ENCODE data around the gene PBOV1.

PBOV1 gene

DNA sequence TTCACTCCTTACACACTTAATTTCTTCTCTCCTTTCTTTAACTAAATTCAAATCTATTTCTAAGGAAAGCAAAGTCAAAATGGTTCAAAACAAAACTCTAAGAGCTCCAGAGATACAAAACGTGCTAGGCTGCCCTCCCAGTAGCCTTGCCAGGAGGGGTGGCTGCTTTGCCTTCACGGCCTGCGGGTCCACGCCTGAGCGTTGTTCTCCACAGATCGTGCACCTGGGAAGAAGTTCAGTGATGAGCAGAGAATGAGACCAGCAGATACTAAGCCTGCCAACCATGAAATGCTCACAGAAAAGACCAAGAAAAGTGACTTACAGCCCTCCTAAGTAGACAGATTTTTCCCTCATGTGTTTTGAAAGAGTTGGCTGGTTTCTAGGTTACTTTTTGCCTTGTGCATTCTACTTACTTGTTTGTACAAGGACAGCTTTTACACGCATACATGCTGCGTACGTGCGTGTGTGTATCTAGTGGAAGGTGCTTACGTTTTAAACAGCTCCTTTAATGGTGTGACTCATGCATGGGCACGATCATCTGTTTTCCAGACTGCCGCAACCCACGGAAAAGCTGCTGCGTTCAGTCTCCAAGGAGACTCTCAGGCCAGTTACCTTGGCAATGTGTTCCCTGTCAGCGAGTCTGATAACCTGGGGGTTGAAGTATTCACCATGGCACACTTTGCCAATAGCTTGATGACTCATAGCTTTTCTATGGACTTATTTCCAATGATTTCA lies 32.4 kb upstream of the PBOV1 start:
- H3K27ac ChIP-seq (ENCODE audit: low read length): no peak overlapping the region
- no peak overlapping the region for H3K4me3 ChIP-seq (ENCODE audit: low read length)
- no peaks in the 10 kb centered on the region for H3K27me3 ChIP-seq (ENCODE audit: control insufficient read depth, insufficient read depth, low read length)
- no peaks in the 10 kb centered on the region for H3K4me1 ChIP-seq (ENCODE audit: control insufficient read depth, insufficient read depth, low read length)
- DNase-seq (ENCODE audit: low read depth, low spot score): no peak
- H3K36me3 ChIP-seq (ENCODE audit: control insufficient read depth, insufficient read depth, low read length): peaks cover 4% of the 10 kb centered on the region
- no peaks in the 10 kb centered on the region for H3K9me3 ChIP-seq (ENCODE audit: control insufficient read depth, insufficient read depth, low read length)
- WGBS (ENCODE audit: insufficient coverage, insufficient read length): no CpG with 5 or more reads among the region's 16 CpGs

DNA sequence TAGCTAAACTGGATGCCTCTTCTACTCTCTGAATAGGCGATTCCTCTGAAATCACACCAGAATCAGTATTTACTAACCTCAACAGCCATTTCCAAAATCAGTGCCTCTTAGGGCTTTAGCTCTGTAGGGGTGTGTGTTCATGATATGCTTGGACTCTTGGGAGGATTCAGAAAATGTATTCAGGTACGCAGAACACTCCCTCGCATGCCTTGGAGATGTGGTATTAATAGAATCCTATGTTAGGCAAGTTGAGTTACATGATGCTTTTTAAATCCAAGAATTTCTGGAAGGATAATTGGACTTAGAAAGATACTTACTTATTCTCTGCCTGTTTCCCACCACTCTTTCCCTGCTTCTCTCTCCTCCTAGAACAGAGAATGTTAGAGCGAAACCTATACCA lies 31.8 kb upstream of the PBOV1 start:
- Histone ChIP-seq H3K27ac (ENCODE audit: low read length) (no peak overlapping the region), H3K27me3 (ENCODE audit: control insufficient read depth, insufficient read depth, low read length) (no peaks in the 10 kb centered on the region), H3K36me3 (ENCODE audit: control insufficient read depth, insufficient read depth, low read length) (no peaks in the 10 kb centered on the region), H3K4me1 (ENCODE audit: control insufficient read depth, insufficient read depth, low read length) (no peaks in the 10 kb centered on the region), H3K9me3 (ENCODE audit: control insufficient read depth, insufficient read depth, low read length) (no peaks in the 10 kb centered on the region), H3K4me3 (ENCODE audit: low read length) (no peak overlapping the region)
- DNase-seq (ENCODE audit: low read depth, low spot score): no peak
- WGBS (ENCODE audit: insufficient coverage, insufficient read length): no CpG with 5 or more reads among the region's 4 CpGs

DNA sequence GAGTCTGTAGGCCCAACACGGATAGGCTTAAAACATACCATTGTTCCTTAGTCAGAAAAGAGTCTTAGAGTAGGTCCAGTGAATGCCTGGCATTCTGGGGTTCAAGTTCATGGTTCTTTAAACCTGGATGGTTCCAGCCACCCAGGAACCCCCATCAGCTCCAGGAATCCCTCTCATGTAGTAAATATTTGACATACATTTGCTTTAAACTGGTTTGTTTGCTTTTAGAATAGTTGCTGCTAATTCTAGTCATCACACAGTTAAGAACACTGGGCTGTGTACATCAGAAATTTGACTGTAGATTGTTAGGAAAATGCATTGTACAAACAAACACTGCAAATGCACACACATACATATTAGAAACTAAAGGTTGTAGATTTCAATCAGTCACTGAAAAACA lies 30.6 kb upstream of the PBOV1 start:
- no peak for DNase-seq (ENCODE audit: low read depth, low spot score)
- Histone ChIP-seq H3K4me3 (ENCODE audit: low read length) (no peak overlapping the region), H3K9me3 (ENCODE audit: control insufficient read depth, insufficient read depth, low read length) (no peaks in the 10 kb centered on the region), H3K27ac (ENCODE audit: low read length) (no peak overlapping the region), H3K4me1 (ENCODE audit: control insufficient read depth, insufficient read depth, low read length) (no peaks in the 10 kb centered on the region), H3K36me3 (ENCODE audit: control insufficient read depth, insufficient read depth, low read length) (no peaks in the 10 kb centered on the region), H3K27me3 (ENCODE audit: control insufficient read depth, insufficient read depth, low read length) (no peaks in the 10 kb centered on the region)
- no CpG with 5 or more reads among the region's 1 CpG for WGBS (ENCODE audit: insufficient coverage, insufficient read length)

DNA sequence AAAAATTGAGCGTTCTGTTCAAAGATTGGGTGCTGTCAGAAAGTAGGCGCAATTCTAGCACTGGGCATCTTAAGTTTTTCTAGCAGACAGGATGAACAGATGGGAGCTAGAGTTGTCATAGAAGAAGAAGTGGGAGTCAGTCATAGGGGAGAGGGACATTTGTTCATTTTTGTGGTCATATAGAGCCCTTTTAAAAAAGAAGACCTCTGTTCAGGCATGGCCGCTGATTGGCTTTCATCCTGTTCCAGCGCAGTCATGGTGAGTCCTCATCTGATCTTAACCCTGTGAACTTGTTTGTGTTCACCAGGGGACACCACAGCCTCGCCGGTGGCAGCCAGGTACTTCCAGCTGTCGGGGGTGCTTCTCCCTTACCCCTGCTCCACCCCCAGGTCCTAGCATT lies 29.7 kb upstream of the PBOV1 start:
- Histone ChIP-seq H3K4me1 (ENCODE audit: control insufficient read depth, insufficient read depth, low read length) (no peaks in the 10 kb centered on the region), H3K4me3 (ENCODE audit: low read length) (no peak overlapping the region), H3K27ac (ENCODE audit: low read length) (no peak overlapping the region), H3K27me3 (ENCODE audit: control insufficient read depth, insufficient read depth, low read length) (no peaks in the 10 kb centered on the region), H3K36me3 (ENCODE audit: control insufficient read depth, insufficient read depth, low read length) (no peaks in the 10 kb centered on the region), H3K9me3 (ENCODE audit: control insufficient read depth, insufficient read depth, low read length) (no peaks in the 10 kb centered on the region)
- DNase-seq (ENCODE audit: low read depth, low spot score): no peak
- whole genome bisulfite sequencing (ENCODE audit: insufficient coverage, insufficient read length): 100% methylated on average over 1 of the region's 7 CpGs

DNA sequence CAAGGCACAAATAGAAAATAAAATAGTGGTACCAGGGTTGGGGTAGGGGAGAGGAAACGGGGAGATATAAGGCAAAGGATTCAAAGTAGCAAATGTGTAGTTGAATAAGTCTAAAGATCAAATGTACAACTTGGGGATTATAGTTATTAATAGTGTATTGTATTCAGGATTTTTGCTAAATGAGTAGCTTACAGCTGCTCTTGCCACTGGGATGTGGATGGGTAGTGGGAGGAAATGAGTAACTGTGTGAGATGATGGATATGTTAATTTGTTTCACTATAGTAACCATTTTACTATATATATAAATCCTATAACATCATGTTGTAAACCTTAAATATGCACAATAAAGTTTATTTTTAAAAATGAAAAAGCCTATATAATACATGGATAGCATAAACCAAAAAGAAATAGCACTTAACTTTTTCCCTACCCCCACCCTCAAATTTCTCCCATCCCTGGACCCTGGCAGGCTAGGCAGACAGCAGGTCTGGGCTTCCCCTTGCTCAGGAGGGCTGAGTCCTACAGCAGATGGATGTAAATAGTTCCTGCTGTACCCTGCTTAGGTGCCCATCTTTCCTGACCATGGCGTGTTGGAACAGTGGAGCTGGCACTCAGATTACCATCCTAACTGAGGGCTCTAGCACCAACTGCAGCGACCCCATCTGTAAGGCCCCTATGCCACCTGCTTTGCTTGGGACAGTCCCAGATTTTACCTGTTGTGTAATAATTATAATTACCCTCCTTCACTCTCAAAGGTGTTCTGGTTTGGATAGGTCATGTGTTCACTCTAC lies 28.6 kb upstream of the PBOV1 start:
- H3K36me3 ChIP-seq (ENCODE audit: control insufficient read depth, insufficient read depth, low read length): no peaks in the 10 kb centered on the region
- no peak overlapping the region for H3K4me3 ChIP-seq (ENCODE audit: low read length)
- H3K9me3 ChIP-seq (ENCODE audit: control insufficient read depth, insufficient read depth, low read length): no peaks in the 10 kb centered on the region
- no peaks in the 10 kb centered on the region for H3K4me1 ChIP-seq (ENCODE audit: control insufficient read depth, insufficient read depth, low read length)
- no peak overlapping the region for H3K27ac ChIP-seq (ENCODE audit: low read length)
- WGBS (ENCODE audit: insufficient coverage, insufficient read length): no CpG with 5 or more reads among the region's 3 CpGs
- DNase-seq (ENCODE audit: low read depth, low spot score): no peak
- no peaks in the 10 kb centered on the region for H3K27me3 ChIP-seq (ENCODE audit: control insufficient read depth, insufficient read depth, low read length)

DNA sequence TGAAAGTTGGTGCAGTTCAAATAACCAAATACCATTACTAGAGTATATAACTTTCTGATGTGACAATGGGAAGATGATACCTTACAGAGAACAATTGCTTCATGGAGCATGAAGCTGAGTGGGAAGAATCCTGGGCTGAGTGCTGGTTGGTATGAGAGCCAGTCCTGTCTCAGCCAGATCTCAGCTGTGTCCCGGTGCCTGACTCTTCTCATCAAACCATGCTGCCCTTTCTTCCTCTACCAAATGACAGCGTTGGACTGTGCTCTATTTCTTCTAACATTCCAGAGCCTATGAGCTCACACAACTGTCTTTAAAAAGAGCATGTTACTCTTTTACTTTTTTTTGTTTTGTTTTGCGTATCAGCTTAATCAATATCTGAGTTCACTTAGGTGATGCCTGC lies 27.5 kb upstream of the PBOV1 start:
- WGBS (ENCODE audit: insufficient coverage, insufficient read length): no CpG with 5 or more reads among the region's 3 CpGs
- no peak for DNase-seq (ENCODE audit: low read depth, low spot score)
- H3K27ac ChIP-seq (ENCODE audit: low read length): no peak overlapping the region

DNA sequence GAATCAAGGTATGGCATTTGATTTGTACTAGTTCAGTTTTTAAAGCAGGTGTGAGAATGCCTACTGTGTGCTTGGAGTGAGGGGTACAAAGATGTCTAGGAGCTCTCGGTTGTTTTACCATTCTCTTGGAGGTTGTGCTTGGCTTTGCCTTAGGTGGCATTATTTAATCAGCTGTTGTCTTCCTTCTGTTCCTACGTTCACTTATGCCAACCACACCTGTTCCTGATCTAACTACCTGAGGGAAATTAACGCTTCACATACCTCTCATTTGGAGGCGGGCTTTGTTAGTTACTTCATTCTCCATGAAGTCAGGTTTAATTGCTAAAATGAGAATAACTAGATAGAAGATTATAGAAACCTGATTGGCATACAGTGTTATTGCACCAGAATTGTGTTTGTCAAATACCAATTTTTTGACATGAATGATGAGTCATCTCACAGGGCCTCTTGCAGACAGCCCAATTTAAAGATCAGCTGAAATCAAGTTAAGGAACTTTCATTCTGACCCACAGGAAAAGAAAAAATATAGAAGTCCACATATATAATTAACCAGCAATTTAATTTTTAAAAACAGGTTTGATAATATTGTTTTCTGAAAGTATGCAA lies 24.8 kb upstream of the PBOV1 start:
- no peak overlapping the region for H3K4me3 ChIP-seq (ENCODE audit: low read length)
- no peak for DNase-seq (ENCODE audit: low read depth, low spot score)
- H3K27me3 ChIP-seq (ENCODE audit: control insufficient read depth, insufficient read depth, low read length): no peaks in the 10 kb centered on the region
- no CpG with 5 or more reads among the region's 4 CpGs for WGBS (ENCODE audit: insufficient coverage, insufficient read length)
- no peaks in the 10 kb centered on the region for H3K9me3 ChIP-seq (ENCODE audit: control insufficient read depth, insufficient read depth, low read length)
- no peaks in the 10 kb centered on the region for H3K36me3 ChIP-seq (ENCODE audit: control insufficient read depth, insufficient read depth, low read length)
- H3K27ac ChIP-seq (ENCODE audit: low read length): no peak overlapping the region
- no peaks in the 10 kb centered on the region for H3K4me1 ChIP-seq (ENCODE audit: control insufficient read depth, insufficient read depth, low read length)

More for the DNA sequence above, 27.5 kb upstream of the PBOV1 start:
- Histone ChIP-seq H3K27me3 (ENCODE audit: control insufficient read depth, insufficient read depth, low read length) (no peaks in the 10 kb centered on the region), H3K9me3 (ENCODE audit: control insufficient read depth, insufficient read depth, low read length) (no peaks in the 10 kb centered on the region), H3K4me3 (ENCODE audit: low read length) (no peak overlapping the region), H3K4me1 (ENCODE audit: control insufficient read depth, insufficient read depth, low read length) (no peaks in the 10 kb centered on the region), H3K36me3 (ENCODE audit: control insufficient read depth, insufficient read depth, low read length) (no peaks in the 10 kb centered on the region)

DNA sequence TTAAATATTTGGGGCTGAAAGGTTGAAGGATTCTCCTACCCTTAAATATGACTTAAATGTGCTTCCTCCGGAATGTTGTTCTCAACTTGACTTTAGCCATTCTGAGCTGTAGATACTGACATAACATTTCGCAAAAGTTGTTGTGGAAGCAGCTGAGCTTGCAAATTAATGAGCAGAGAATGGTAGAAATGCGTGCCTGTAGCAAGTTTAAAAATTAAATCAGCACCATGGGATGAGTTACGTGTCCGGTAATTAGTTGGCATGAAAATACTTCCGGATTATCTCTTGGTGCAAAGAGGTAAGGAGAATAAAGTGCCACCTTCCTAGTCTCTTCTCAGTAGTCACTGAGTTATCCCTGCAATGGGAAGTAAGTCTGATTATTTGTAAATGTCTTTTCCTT lies 23.6 kb upstream of the PBOV1 start:
- H3K36me3 ChIP-seq (ENCODE audit: control insufficient read depth, insufficient read depth, low read length): no peaks in the 10 kb centered on the region
- no peak overlapping the region for H3K4me3 ChIP-seq (ENCODE audit: low read length)
- H3K27ac ChIP-seq (ENCODE audit: low read length): no peak overlapping the region
- DNase-seq (ENCODE audit: low read depth, low spot score): no peak
- H3K4me1 ChIP-seq (ENCODE audit: control insufficient read depth, insufficient read depth, low read length): peaks cover 2% of the 10 kb centered on the region; the same call in 1 of the 2 replicates
- WGBS (ENCODE audit: insufficient coverage, insufficient read length): no CpG with 5 or more reads among the region's 6 CpGs
- H3K27me3 ChIP-seq (ENCODE audit: control insufficient read depth, insufficient read depth, low read length): no peaks in the 10 kb centered on the region
- no peaks in the 10 kb centered on the region for H3K9me3 ChIP-seq (ENCODE audit: control insufficient read depth, insufficient read depth, low read length)

DNA sequence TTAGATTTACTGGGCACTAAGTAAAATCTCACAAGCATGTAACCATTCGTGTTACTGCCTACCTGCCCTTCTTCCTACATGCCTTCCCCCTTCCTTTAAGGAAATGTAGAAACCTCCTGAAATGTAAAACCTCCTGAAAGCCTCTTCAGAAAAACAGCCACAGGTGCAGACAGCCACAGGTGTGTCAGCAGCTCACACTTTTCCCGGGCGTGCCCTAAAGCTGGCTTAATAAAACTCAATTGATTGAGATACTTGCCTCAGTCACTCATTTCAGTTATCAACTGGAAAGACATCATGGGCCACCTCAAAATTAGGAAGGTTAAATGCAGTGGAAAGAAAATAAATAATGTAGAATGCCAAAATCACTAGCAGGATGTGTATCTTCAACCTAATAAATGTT lies 23.1 kb upstream of the PBOV1 start:
- no CpG with 5 or more reads among the region's 3 CpGs for WGBS (ENCODE audit: insufficient coverage, insufficient read length)
- no peak for DNase-seq (ENCODE audit: low read depth, low spot score)
- H3K27ac ChIP-seq (ENCODE audit: low read length): no peak overlapping the region

DNA sequence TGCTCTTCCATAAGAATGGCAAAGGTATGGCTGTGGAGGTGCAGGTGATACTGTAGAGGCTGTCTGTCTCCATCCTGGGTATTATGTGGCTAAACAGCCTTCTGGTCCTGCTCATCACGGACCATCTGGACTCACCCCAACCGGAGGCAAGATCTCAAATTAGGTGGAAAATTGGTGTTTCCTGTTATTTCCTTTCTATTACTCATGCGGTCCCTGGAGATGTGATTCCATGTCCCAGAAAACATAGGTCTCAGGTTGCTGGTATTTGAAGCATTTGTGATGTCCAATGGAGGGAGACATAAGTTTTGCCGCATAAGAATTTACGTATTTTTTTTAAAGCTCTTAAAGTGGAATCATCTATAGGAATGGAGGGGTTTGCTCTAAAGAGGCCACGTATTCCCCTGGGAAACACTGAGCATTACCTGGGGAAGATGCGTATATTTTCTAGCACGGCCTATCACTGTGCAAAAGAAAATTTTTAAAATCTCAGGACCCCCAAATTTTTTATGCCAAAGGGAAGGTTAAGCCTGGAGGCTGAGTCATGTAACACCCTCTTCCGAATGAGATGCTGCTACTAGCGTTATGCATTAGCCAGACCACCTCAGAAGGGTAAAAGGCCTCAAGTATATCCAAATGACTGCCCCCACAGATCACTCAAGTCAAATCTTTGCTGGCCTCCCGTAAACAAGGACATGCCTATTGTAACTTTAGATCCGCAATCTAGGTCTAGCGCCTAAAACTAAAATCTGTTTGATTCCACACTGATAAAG lies 22.4 kb upstream of the PBOV1 start:
- Histone ChIP-seq H3K9me3 (ENCODE audit: control insufficient read depth, insufficient read depth, low read length) (no peaks in the 10 kb centered on the region), H3K27ac (ENCODE audit: low read length) (no peak overlapping the region), H3K4me3 (ENCODE audit: low read length) (no peak overlapping the region), H3K36me3 (ENCODE audit: control insufficient read depth, insufficient read depth, low read length) (no peaks in the 10 kb centered on the region), H3K4me1 (ENCODE audit: control insufficient read depth, insufficient read depth, low read length) (peaks cover 2% of the 10 kb centered on the region; the same call in 1 of the 2 replicates), H3K27me3 (ENCODE audit: control insufficient read depth, insufficient read depth, low read length) (no peaks in the 10 kb centered on the region)
- no CpG with 5 or more reads among the region's 13 CpGs for WGBS (ENCODE audit: insufficient coverage, insufficient read length)
- no peak for DNase-seq (ENCODE audit: low read depth, low spot score)

More for the DNA sequence above, 23.1 kb upstream of the PBOV1 start:
- Histone ChIP-seq H3K27me3 (ENCODE audit: control insufficient read depth, insufficient read depth, low read length) (no peaks in the 10 kb centered on the region), H3K36me3 (ENCODE audit: control insufficient read depth, insufficient read depth, low read length) (no peaks in the 10 kb centered on the region), H3K4me1 (ENCODE audit: control insufficient read depth, insufficient read depth, low read length) (peaks cover 2% of the 10 kb centered on the region; the same call in 1 of the 2 replicates), H3K4me3 (ENCODE audit: low read length) (no peak overlapping the region), H3K9me3 (ENCODE audit: control insufficient read depth, insufficient read depth, low read length) (no peaks in the 10 kb centered on the region)
